Activated CD4-positive, alpha-beta T cell treated with anti-CD3 and anti-CD28 coated beads, Interleukin-2, amount 50 U/mL, for 4 hours (primary cell): ENCODE results near the gene FRMD4A.
"Not testable (repeated sequence)": the region's sequence is repeated elsewhere in the genome, so short reads cannot be mapped to it uniquely, and the experiment has no call there.

Experiments used
- DNase-seq, 2 experiments: peaks; one replicate each; pipeline ENCODE4 v3.0.0-alpha.2; 2020

Gene FRMD4A

GRCh38 chr10:14291296-14291695 is 39.4 kb downstream of the FRMD4A start:
- no peak for DNase-seq

GRCh38 chr10:14285941-14286560 is 44.7 kb downstream of the FRMD4A start:
- DNase-seq: no peak

GRCh38 chr10:14282276-14282675 is 48.4 kb downstream of the FRMD4A start:
- no peak for DNase-seq

GRCh38 chr10:14278533-14278932 is 52.2 kb downstream of the FRMD4A start:
- DNase-seq: no peak

GRCh38 chr10:14276210-14276609 is 54.5 kb downstream of the FRMD4A start:
- DNase-seq: no peak

- DNase-seq: no peak
Measured at GRCh38 chr10:14271621-14272020, 59.1 kb downstream of the FRMD4A start.

GRCh38 chr10:14270370-14270769 is 60.4 kb downstream of the FRMD4A start:
- no peak for DNase-seq

GRCh38 chr10:14265709-14266108 is 65.0 kb downstream of the FRMD4A start:
- DNase-seq: no peak

GRCh38 chr10:14262836-14263425 is 67.8 kb downstream of the FRMD4A start:
- DNase-seq: no peak

- no peak for DNase-seq
Measured at GRCh38 chr10:14261336-14261735, 69.4 kb downstream of the FRMD4A start.

- DNase-seq: no peak
Measured at GRCh38 chr10:14259696-14260566, 70.8 kb downstream of the FRMD4A start.

GRCh38 chr10:14254368-14254767 is 76.4 kb downstream of the FRMD4A start:
- no peak for DNase-seq

- DNase-seq: no peak
Measured at GRCh38 chr10:14253711-14254110, 77.0 kb downstream of the FRMD4A start.

GRCh38 chr10:14253079-14253478 is 77.6 kb downstream of the FRMD4A start:
- no peak for DNase-seq

- no peak for DNase-seq
Measured at GRCh38 chr10:14250496-14251076, 80.1 kb downstream of the FRMD4A start.

- no peak for DNase-seq
Measured at GRCh38 chr10:14247377-14248116, 83.2 kb downstream of the FRMD4A start.

- no peak for DNase-seq
Measured at GRCh38 chr10:14244801-14245211, 85.9 kb downstream of the FRMD4A start.

GRCh38 chr10:14244147-14244546 is 86.6 kb downstream of the FRMD4A start:
- no peak for DNase-seq

- no peak for DNase-seq
Measured at GRCh38 chr10:14243221-14243620, 87.5 kb downstream of the FRMD4A start.

GRCh38 chr10:14241196-14241595 is 89.5 kb downstream of the FRMD4A start:
- no peak for DNase-seq

- DNase-seq: no peak
Measured at GRCh38 chr10:14240253-14241189, 90.2 kb downstream of the FRMD4A start.

- not testable (repeated sequence) for DNase-seq
Measured at GRCh38 chr10:14238659-14239058, 92.1 kb downstream of the FRMD4A start.
